ENCODE measurements around the gene CHI3L1.

The CHI3L1 gene

GRCh38 chr1:203133970-203134725 lies 52.4 kb downstream of the CHI3L1 start:
- DNase-seq (ENCODE audit: low read depth), result no peak

- DNase-seq (ENCODE audit: low read depth), result no peak
Observed at GRCh38 chr1:203131548-203132200, 54.8 kb downstream of the CHI3L1 start.

GRCh38 chr1:203130358-203130985 lies 56.0 kb downstream of the CHI3L1 start:
- DNase-seq (ENCODE audit: low read depth), result no peak

GRCh38 chr1:203129501-203130231 lies 56.8 kb downstream of the CHI3L1 start:
- no peak for DNase-seq (ENCODE audit: low read depth)
